HG02943 (cell line): ENCODE data around the gene PSME1.

Experiments
- ATAC-seq: cut with Tn5 transposase; IDR thresholded peaks from one replicate; pipeline ENCODE4 v1.9.1; 2021; ENCODE audit warnings: mild to moderate bottlenecking, low read depth, moderate library complexity; ENCODE audit not compliant: unreplicated experiment

PSME1 gene

GRCh38 chr14:24185026-24185425 lies 49.0 kb downstream of the PSME1 start:
- ATAC-seq, result no peak

- ATAC-seq, result no peak
These were observed 49.7 kb downstream of the PSME1 start for GRCh38 chr14:24185741-24186140.

- ATAC-seq, result no peak
These were observed 51.0 kb downstream of the PSME1 start for GRCh38 chr14:24186831-24187538.

- ATAC-seq, result no peak
These were observed 51.5 kb downstream of the PSME1 start for GRCh38 chr14:24187539-24187915.
